ENCODE data around the gene SUCLA2. TPM values are rescaled to one million over a fixed set of nuclear protein-coding genes. Genes with fewer than 3 reads are reported as not detected.

SUCLA2 gene
- total RNA-seq, 1 donor from 2014 or later, result 56.9 TPM

GRCh38 chr13:47976325-47976724 is 24.7 kb downstream of the SUCLA2 start:
- peaks cover 34% of the 10 kb centered on the region for H3K9me3 Mint-ChIP-seq (ENCODE audit: low read depth)
- no peak overlapping the region for H3K4me3 Mint-ChIP-seq (ENCODE audit: low read depth)
- no peak for DNase-seq (ENCODE audit: low spot score, unreplicated experiment)
- TF ChIP-seq, protein P1, sequence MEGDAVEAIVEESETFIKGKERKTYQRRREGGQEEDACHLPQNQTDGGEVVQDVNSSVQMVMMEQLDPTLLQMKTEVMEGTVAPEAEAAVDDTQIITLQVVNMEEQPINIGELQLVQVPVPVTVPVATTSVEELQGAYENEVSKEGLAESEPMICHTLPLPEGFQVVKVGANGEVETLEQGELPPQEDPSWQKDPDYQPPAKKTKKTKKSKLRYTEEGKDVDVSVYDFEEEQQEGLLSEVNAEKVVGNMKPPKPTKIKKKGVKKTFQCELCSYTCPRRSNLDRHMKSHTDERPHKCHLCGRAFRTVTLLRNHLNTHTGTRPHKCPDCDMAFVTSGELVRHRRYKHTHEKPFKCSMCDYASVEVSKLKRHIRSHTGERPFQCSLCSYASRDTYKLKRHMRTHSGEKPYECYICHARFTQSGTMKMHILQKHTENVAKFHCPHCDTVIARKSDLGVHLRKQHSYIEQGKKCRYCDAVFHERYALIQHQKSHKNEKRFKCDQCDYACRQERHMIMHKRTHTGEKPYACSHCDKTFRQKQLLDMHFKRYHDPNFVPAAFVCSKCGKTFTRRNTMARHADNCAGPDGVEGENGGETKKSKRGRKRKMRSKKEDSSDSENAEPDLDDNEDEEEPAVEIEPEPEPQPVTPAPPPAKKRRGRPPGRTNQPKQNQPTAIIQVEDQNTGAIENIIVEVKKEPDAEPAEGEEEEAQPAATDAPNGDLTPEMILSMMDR (IDR thresholded peaks at IDR 0.05; ENCODE audit: unreplicated experiment), result no peak
- no peaks in the 10 kb centered on the region for H3K4me1 Mint-ChIP-seq (ENCODE audit: low read depth)
- peaks cover 67% of the 10 kb centered on the region for H3K36me3 Mint-ChIP-seq (ENCODE audit: insufficient read depth)
- H3K27me3 Mint-ChIP-seq, result no peaks in the 10 kb centered on the region
- no peak overlapping the region for H3K27ac Mint-ChIP-seq

DNA sequence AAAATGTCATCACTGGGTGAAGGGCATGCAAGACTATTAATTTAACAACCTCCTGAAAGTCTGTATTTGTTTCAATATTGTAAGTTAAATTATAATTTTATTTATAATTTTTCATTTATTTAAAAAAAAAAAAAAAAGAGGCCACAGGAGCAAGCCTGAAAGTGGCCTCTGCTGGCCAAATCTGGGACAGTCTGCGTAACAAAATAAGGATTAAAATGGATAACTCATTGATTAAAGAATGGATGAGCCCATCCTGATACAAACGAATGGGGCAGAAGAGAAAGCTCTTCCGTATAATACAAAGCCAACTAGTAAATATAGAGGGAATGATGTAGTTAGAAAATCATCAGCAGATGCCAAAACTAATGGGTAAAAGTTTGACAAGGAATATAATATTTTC is 36.2 kb downstream of the SUCLA2 start:
- DNase-seq (ENCODE audit: low spot score, unreplicated experiment), result no peak
- H3K4me3 Mint-ChIP-seq (ENCODE audit: low read depth), result no peak overlapping the region
- peaks cover 65% of the 10 kb centered on the region for H3K36me3 Mint-ChIP-seq (ENCODE audit: insufficient read depth)
- no peaks in the 10 kb centered on the region for H3K27me3 Mint-ChIP-seq
- TF ChIP-seq, protein P1 (IDR thresholded peaks at IDR 0.05; ENCODE audit: unreplicated experiment), result no peak
- H3K4me1 Mint-ChIP-seq (ENCODE audit: low read depth), result no peaks in the 10 kb centered on the region
- H3K9me3 Mint-ChIP-seq (ENCODE audit: low read depth), result peaks cover 29% of the 10 kb centered on the region
- peak overlapping the region; percentile 64 for H3K27ac Mint-ChIP-seq

DNA sequence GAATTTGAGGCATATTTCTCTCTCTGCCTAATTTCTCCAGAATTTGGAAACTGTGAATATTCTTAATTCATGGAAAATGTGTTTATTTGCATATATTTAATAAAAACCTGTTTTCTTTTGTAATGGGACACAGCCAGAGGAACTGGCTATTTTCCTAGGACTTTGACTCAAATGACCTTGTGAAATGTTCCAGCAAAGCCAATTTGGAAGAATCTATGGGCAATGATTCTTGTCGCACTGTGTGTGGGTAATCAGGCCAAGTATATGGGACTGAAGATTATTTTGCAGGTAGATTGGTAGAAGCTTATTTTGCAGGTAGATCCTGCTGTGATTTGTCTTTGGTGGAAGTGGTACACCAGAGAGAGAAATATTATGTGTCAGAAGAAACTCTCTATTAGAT is 38.8 kb downstream of the SUCLA2 start:
- peaks cover 80% of the 10 kb centered on the region for H3K36me3 Mint-ChIP-seq (ENCODE audit: insufficient read depth)
- TF ChIP-seq, protein P1 (IDR thresholded peaks at IDR 0.05; ENCODE audit: unreplicated experiment), result no peak
- no peak for DNase-seq (ENCODE audit: low spot score, unreplicated experiment)
- no peaks in the 10 kb centered on the region for H3K4me1 Mint-ChIP-seq (ENCODE audit: low read depth)
- no peaks in the 10 kb centered on the region for H3K27me3 Mint-ChIP-seq
- peaks cover 53% of the 10 kb centered on the region for H3K9me3 Mint-ChIP-seq (ENCODE audit: low read depth)
- no peak overlapping the region for H3K27ac Mint-ChIP-seq
- no peak overlapping the region for H3K4me3 Mint-ChIP-seq (ENCODE audit: low read depth)

DNA sequence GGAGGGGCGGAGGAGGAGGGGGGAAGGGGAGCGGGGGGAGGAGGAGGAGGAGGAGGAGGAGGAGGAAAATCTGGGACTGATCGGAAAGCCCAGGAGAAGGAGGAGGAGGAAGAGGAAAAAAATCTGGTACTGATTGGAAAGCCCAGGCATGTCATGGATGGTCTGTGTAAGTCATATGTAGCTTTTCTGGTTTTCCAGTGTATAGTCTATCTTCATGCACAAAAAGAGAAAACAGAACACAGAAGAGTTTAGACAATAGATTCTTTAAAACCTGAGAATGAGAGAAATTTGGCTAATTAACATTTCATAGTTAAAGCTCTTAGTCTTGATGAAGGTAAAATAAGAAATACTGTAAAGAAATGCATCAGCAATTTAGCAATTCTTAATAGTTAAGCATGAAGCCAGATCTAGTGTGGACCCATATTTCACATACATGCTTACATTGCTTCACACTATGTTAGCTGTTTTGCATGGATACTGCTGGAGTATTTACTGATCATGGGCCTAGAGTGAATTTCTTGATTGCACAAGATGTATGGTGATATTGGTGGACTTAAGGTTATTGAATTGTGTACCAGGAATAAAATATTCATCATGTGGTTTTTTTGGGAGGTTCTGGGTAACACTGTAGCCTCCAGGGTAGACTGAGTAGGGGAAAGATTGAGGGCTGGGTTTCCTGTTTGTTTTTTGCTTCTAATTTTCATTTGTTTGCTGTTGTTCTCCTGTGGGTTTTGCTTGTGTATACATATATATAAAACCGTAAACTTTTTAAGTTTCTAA is 41.4 kb downstream of the SUCLA2 start:
- no peak overlapping the region for H3K4me3 Mint-ChIP-seq (ENCODE audit: low read depth)
- H3K27ac Mint-ChIP-seq, result no peak overlapping the region
- no peaks in the 10 kb centered on the region for H3K4me1 Mint-ChIP-seq (ENCODE audit: low read depth)
- no peak for DNase-seq (ENCODE audit: low spot score, unreplicated experiment)
- no peaks in the 10 kb centered on the region for H3K27me3 Mint-ChIP-seq
- TF ChIP-seq, protein P1 (IDR thresholded peaks at IDR 0.05; ENCODE audit: unreplicated experiment), result no peak
- H3K36me3 Mint-ChIP-seq (ENCODE audit: insufficient read depth), result peaks cover 88% of the 10 kb centered on the region
- H3K9me3 Mint-ChIP-seq (ENCODE audit: low read depth), result peaks cover 65% of the 10 kb centered on the region

GRCh38 chr13:47957073-47957472 is 44.0 kb downstream of the SUCLA2 start:
- no peak overlapping the region for H3K4me3 Mint-ChIP-seq (ENCODE audit: low read depth)

More at GRCh38 chr13:47957073-47957472, 44.0 kb downstream of the SUCLA2 start:
- TF ChIP-seq, protein P1 (IDR thresholded peaks at IDR 0.05; ENCODE audit: unreplicated experiment), result no peak
- peaks cover 81% of the 10 kb centered on the region for H3K36me3 Mint-ChIP-seq (ENCODE audit: insufficient read depth)
- H3K27me3 Mint-ChIP-seq, result no peaks in the 10 kb centered on the region
- H3K9me3 Mint-ChIP-seq (ENCODE audit: low read depth), result peaks cover 55% of the 10 kb centered on the region
- no peak for DNase-seq (ENCODE audit: low spot score, unreplicated experiment)
- no peaks in the 10 kb centered on the region for H3K4me1 Mint-ChIP-seq (ENCODE audit: low read depth)
- peak overlapping the region; percentile 30 for H3K27ac Mint-ChIP-seq

Data from progenitor cell of endocrine pancreas (in vitro differentiated cells).